Activated CD8-positive, alpha-beta memory T cell treated with anti-CD3 and anti-CD28 coated beads for 48 hours (primary cell): ENCODE results near the gene FAM120A.

Experiments used
- DNase-seq, 3 experiments: peaks; one replicate each; pipeline ENCODE4 v3.0.0-alpha.2; 2020; ENCODE audit warnings: low read depth in 2 of 3, low spot score in 2 of 3

FAM120A gene

GRCh38 chr9:93576258-93577077 lies 125.0 kb downstream of the FAM120A start, which contains the start of gene PHF2:
TSS of gene PHF2 (plus strand) at chr9:93576584. CDS start at chr9:93576774, 190 bp downstream.
- no peak for DNase-seq

GRCh38 chr9:93577078-93577974 lies 125.8 kb downstream of the FAM120A start:
- DNase-seq, result no peak

- no peak for DNase-seq
Measured at GRCh38 chr9:93577975-93578682, 126.6 kb downstream of the FAM120A start.

- DNase-seq, result no peak
Measured at GRCh38 chr9:93578844-93579243, 127.4 kb downstream of the FAM120A start.

GRCh38 chr9:93579711-93580516 lies 128.4 kb downstream of the FAM120A start:
- no peak for DNase-seq

GRCh38 chr9:93580654-93581380 lies 129.3 kb downstream of the FAM120A start:
- no peak for DNase-seq

- no peak for DNase-seq
Measured at GRCh38 chr9:93582115-93582514, 130.6 kb downstream of the FAM120A start.

- DNase-seq, result no peak
Measured at GRCh38 chr9:93582550-93582949, 131.1 kb downstream of the FAM120A start.

GRCh38 chr9:93585259-93585658 lies 133.8 kb downstream of the FAM120A start:
- no peak for DNase-seq

GRCh38 chr9:93585695-93586094 lies 134.2 kb downstream of the FAM120A start:
- no peak for DNase-seq

- DNase-seq, result no peak
Measured at GRCh38 chr9:93586290-93587057, 135.0 kb downstream of the FAM120A start.

GRCh38 chr9:93587284-93587650 lies 135.8 kb downstream of the FAM120A start:
- DNase-seq, result no peak

- DNase-seq, result no peak
Measured at GRCh38 chr9:93587651-93588347, 136.3 kb downstream of the FAM120A start.

GRCh38 chr9:93588641-93589609 lies 137.4 kb downstream of the FAM120A start:
- DNase-seq, result no peak

- no peak for DNase-seq
Measured at GRCh38 chr9:93589688-93590087, 138.2 kb downstream of the FAM120A start.

GRCh38 chr9:93590609-93591234 lies 139.2 kb downstream of the FAM120A start:
- no peak for DNase-seq
